ENCODE measurements around the gene MPP3. TPM values are rescaled to one million over a fixed set of nuclear protein-coding genes. Genes with fewer than 3 reads are reported as not detected.

Gene MPP3
- total RNA-seq, 6 experiments from 2014 or later, result 5.5 to 6.9 (median 5.9) TPM

- DNase-seq, result no peak
- H3K27ac Mint-ChIP-seq, result no peak overlapping the region
- peaks cover 14% of the 10 kb centered on the region for H3K4me1 Mint-ChIP-seq (ENCODE audit: low read depth)
- H3K4me3 Mint-ChIP-seq, result no peak overlapping the region
- no peak for TF ChIP-seq CTCF (IDR thresholded peaks at IDR 0.05)
- H3K9me3 Mint-ChIP-seq, result no peaks in the 10 kb centered on the region
- no peaks in the 10 kb centered on the region; the same call in none of the 2 replicates for H3K27me3 Mint-ChIP-seq (ENCODE audit: insufficient read depth)
- peaks cover 24% of the 10 kb centered on the region for H3K36me3 Mint-ChIP-seq (ENCODE audit: low read depth)
Measured at GRCh38 chr17:43808076-43808475, 24.9 kb downstream of the MPP3 start.

- Mint-ChIP-seq H3K36me3 (ENCODE audit: low read depth) (peaks cover 25% of the 10 kb centered on the region), H3K27ac (no peak overlapping the region), H3K27me3 (ENCODE audit: insufficient read depth) (no peaks in the 10 kb centered on the region; the same call in 1 of the 2 replicates), H3K4me3 (no peak overlapping the region), H3K4me1 (ENCODE audit: low read depth) (peaks cover 20% of the 10 kb centered on the region), H3K9me3 (no peaks in the 10 kb centered on the region)
- DNase-seq, result no peak
- no peak for TF ChIP-seq CTCF (IDR thresholded peaks at IDR 0.05)
Measured at GRCh38 chr17:43805117-43805516, 27.8 kb downstream of the MPP3 start.

GRCh38 chr17:43803758-43804157 is 29.2 kb downstream of the MPP3 start:
- Mint-ChIP-seq H3K9me3 (no peaks in the 10 kb centered on the region), H3K4me3 (no peak overlapping the region), H3K27ac (no peak overlapping the region), H3K4me1 (ENCODE audit: low read depth) (peaks cover 20% of the 10 kb centered on the region), H3K36me3 (ENCODE audit: low read depth) (peaks cover 25% of the 10 kb centered on the region), H3K27me3 (ENCODE audit: insufficient read depth) (no peaks in the 10 kb centered on the region; the same call in 1 of the 2 replicates)
- no peak for DNase-seq
- TF ChIP-seq CTCF (IDR thresholded peaks at IDR 0.05), result no peak

GRCh38 chr17:43801844-43802243 is 31.1 kb downstream of the MPP3 start:
- Mint-ChIP-seq H3K9me3 (peaks cover 5% of the 10 kb centered on the region), H3K4me1 (ENCODE audit: low read depth) (peaks cover 20% of the 10 kb centered on the region), H3K27me3 (ENCODE audit: insufficient read depth) (peaks cover 5% of the 10 kb centered on the region; the same call in 1 of the 2 replicates), H3K36me3 (ENCODE audit: low read depth) (peaks cover 31% of the 10 kb centered on the region), H3K4me3 (no peak overlapping the region), H3K27ac (no peak overlapping the region)
- no peak for DNase-seq
- TF ChIP-seq CTCF (IDR thresholded peaks at IDR 0.05), result no peak

GRCh38 chr17:43800736-43801135 is 32.2 kb downstream of the MPP3 start:
- H3K4me3 Mint-ChIP-seq, result no peak overlapping the region
- H3K36me3 Mint-ChIP-seq (ENCODE audit: low read depth), result peaks cover 31% of the 10 kb centered on the region
- peaks cover 5% of the 10 kb centered on the region; the same call in 1 of the 2 replicates for H3K27me3 Mint-ChIP-seq (ENCODE audit: insufficient read depth)

More at GRCh38 chr17:43800736-43801135, 32.2 kb downstream of the MPP3 start:
- Mint-ChIP-seq H3K27ac (no peak overlapping the region), H3K9me3 (peaks cover 15% of the 10 kb centered on the region), H3K4me1 (ENCODE audit: low read depth) (peaks cover 20% of the 10 kb centered on the region)
- TF ChIP-seq CTCF (IDR thresholded peaks at IDR 0.05), result no peak
- no peak for DNase-seq

Data from HFFc6 (cell line).